GM19023 (cell line): Measurements from ENCODE around the gene FOXRED2.
A peak's percentile ranks its signal among the peaks of the same experiment; 100 is the strongest.
"Not testable (repeated sequence)": the region's sequence is repeated elsewhere in the genome, so short reads cannot be mapped to it uniquely, and the experiment has no call there.

Experiments used
- ATAC-seq: cut with Tn5 transposase; IDR thresholded peaks from one replicate; pipeline ENCODE4 v1.9.1; 2021; ENCODE audit warnings: mild to moderate bottlenecking, moderate library complexity; ENCODE audit not compliant: unreplicated experiment

Gene FOXRED2

GRCh38 chr22:36506637-36507517 is at the start of gene FOXRED2:
TSS of gene FOXRED2 (minus strand) at chr22:36507040. CDS start at chr22:36506422, 618 bp downstream.
- peak; percentile 83 for ATAC-seq

DNA sequence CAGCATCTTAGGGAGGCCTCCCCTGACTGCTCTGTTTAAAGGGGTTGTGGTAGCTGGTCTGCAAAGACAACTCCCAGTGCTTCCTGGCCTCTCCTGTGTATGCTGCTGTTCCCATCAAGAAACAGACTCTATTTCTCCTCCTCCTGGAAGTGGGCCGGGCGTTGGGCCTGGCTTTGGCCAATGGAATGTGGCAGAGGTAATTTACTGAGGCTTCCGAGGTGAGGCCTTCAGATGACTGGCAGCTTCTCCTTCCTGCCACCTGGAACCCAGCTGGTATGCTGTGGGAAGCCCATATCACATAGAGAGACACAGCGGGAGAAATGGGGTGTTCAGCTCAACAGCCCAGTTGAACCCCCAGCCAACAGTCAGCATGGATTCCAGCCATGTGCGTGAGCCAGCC is 47.3 kb upstream of the FOXRED2 start:
- no peak for ATAC-seq

GRCh38 chr22:36552289-36552688 is 45.4 kb upstream of the FOXRED2 start:
- no peak for ATAC-seq

- ATAC-seq = no peak
Observed at GRCh38 chr22:36550701-36551495, 44.1 kb upstream of the FOXRED2 start.

GRCh38 chr22:36549033-36549432 is 42.2 kb upstream of the FOXRED2 start:
- no peak for ATAC-seq

DNA sequence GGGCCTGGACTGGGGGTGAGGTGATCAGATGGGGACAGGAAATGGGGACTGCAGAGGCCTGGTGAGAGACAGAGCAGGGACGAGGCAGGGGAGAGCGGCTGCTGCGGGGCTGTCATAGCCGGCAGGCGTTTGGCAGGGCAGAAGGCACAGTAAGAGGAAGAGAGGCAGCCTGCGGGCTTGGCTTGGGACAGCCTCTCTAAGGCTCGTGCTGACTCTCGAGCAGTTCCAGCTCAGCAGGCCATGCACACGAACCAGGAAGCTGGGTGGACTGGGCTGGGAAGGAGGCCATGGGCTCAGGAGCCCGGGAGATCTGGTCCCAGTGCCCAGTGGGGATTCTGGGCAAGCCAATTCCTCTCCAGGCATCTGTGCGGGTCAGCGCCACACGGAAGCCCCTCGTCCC is 41.8 kb upstream of the FOXRED2 start:
- no peak for ATAC-seq

DNA sequence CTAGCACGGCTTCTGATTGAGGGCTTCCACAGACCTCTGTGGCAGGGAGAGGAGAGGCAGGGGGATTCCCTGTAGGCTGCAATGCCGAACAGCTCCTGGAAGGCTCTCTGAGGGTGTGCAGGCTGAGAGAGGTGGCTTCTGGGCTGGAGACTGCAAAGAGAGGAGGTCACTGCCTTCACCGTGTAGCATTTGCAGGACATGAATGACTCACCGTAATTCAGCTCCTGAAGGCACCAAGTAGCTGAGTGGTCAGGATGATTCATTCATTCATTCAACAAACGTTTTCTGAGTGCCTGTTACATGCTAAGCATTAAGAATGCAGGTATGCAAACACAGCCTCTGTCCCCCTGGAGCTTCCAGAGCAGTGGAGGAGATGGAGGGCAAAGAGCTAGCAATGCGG is 40.1 kb upstream of the FOXRED2 start:
- ATAC-seq = no peak

DNA sequence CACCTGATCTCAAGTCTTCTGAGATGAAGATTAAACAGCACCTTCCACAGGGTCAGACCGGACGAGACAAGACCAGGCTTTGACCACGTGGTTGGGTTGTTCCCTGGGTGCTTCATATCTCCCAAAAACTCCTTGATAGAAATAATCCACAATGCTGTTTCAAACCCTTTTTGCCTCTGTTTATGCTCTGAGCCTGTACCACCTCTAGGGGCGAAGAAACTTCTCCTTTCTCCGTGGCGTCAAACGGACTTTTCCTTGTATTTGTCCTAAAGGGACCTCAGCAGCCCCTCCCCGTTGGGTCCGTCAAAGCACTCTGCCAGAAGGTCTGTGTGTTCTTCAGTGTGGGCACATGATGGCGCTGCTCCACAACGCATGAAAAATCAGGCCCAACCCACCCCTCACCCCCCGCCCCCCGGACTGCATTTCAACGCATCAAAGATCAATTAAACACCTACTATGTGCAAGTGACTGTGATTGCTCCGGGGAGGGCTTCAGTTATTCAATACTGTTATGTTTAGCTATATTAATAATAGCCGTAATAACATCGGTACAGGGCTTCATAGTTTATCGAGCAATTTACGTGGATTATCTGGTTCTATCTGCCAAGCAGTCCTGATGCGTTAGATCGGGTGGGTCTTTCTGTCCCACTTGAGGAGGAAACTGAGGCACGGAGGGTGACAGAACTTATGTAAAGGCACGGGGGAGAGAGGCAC is 39.4 kb upstream of the FOXRED2 start:
- no peak for ATAC-seq

GRCh38 chr22:36544107-36544620 is 37.3 kb upstream of the FOXRED2 start:
- ATAC-seq = no peak

- no peak for ATAC-seq
Observed at GRCh38 chr22:36541831-36542411, 35.1 kb upstream of the FOXRED2 start.

DNA sequence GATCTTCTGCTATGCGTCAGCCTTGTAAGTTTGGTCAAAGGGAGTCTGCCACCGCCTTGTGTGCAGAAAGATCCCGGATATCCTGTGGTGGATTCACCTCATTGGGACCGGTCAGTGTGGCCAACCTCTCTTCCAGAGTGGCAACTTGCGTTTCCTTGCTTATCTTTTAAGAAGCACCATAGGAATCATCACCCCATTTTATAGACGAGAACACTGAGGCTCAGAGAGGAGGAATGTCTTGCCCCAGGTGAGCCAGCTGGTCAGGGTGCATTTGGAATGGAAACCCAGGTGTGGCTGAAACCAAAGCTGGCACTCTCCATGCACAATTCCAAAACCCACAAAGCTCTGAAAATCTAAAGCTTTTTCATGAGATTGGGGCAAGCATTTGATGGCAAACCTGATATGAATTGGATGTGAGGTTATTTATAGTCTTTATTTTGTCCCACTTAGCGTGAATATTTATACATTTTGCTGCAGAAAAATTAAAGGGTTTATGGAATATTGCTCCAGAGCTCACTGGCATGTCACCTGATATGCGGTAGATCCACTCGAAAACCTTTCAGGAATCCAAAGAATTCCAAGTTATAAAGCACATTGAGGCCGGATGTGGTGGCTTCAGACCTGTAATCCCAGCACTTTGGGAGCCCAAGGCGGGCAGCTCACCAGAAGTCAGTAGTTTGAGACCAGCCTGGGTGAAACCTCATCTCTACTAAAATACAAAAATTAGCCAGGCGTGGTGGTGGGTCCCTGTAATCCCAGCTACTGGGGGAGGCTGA is 34.2 kb upstream of the FOXRED2 start:
- no peak for ATAC-seq

GRCh38 chr22:36538529-36538928 is 31.7 kb upstream of the FOXRED2 start:
- ATAC-seq = no peak

DNA sequence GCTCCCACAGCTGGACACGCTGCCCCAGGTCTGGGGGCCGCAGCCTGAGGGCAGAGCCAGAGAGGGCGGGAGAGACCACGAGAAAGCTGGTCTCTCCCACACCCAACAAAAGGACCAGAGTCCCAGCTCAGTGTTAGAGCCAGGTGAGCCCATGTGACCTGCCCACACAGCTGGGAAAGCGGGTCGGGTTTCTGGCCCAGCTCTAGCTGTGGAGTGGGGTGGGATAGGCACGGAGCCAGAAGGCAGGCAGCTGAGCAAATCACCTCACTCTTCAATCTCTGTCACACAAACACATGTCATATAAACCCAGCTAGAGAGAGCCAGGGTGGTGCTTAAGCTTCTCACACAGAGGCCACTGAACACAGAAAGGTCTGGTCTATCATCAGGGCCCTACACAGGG is 29.9 kb upstream of the FOXRED2 start:
- no peak for ATAC-seq

DNA sequence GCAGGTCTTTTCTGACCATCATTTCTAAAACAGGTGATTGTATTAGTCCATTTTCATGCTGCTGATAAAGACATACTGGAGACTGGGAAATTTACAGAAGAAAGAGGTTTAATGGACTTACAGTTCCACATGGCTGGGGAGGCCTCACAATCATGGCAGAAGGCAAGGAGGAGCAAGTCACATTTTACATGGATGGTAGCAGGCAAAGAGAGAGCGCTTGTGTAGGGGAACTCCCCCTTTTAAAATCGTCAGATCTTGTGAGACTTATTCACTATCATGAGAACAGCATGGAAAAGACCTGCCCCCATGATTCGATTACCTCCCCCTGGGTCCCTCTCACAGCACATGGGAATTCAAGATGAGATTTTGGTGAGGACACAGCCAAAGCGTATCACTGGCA is 26.5 kb upstream of the FOXRED2 start:
- ATAC-seq = not testable (repeated sequence)

GRCh38 chr22:36532466-36532865 is 25.6 kb upstream of the FOXRED2 start:
- no peak for ATAC-seq

DNA sequence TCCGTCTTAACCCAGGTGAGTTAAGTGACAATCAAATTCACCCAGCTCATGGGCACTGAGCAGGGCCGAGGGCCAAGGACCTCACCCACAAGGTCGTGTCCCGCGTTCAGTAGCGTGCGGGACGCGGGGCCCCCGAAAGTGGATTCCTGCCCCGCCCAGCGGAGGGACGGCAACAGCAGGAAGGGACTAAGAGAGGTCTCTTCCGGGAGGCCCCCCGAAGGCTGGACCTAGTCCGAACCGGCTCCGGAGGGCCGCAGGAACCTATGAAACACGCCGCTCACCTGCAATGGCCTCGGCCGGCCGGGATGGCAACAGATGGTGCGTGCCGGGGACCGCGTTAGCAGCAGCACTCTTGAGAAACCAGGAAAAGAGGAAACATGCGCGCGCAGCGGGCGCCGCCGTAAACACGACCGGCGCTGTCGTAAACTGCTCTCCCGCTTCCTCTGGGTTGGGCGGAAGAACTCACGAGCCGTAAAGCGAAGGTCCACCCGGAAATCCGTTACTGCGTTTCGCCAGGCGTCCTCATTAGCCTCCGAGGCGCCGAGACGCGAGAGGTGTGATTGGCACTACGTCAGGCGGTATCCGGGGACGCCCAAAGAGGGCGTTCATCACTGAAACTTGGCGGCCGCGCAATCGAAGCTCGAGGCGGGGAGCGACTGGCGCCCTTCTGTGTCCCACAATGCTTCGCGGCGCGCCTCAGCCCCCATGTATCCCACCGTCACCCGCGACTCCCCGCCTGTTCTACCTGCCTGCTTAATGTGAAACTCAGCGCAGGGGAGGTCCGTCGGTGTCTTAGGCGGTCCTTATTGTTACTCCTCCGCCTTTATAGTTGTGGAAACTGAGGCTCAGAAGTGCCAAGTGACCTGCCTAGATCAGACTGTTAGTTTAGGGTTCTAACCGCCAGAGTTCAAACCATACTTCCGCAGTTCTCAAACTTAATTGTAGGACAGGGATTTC is 22.2 kb upstream of the FOXRED2 start, which contains the start of gene EIF3D:
Gene EIF3D (minus strand): TSS at position 372 of the 957 bp plus-strand sequence. CDS start 3,045 bp downstream, outside the sequence.
- ATAC-seq = peak; percentile 88

DNA sequence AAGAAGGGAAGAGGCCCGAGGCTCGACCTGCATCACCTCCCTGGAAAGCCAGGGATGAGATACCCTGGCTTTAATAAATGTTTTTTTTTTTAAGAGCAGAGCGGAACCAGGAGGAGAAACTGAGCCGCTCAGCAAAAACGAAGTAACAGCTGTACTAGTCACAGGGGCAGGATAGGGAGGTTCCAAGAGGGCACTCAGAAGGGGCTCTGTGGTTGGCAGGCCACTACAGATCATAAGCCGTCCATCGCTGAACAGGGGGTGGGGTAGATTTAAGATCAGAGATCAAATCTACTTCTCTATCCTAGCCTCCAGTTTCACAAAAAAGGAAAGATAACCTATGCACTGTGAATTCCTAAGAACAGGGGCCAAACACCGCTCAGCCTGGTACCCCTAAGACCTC is 21.5 kb upstream of the FOXRED2 start:
- no peak for ATAC-seq

DNA sequence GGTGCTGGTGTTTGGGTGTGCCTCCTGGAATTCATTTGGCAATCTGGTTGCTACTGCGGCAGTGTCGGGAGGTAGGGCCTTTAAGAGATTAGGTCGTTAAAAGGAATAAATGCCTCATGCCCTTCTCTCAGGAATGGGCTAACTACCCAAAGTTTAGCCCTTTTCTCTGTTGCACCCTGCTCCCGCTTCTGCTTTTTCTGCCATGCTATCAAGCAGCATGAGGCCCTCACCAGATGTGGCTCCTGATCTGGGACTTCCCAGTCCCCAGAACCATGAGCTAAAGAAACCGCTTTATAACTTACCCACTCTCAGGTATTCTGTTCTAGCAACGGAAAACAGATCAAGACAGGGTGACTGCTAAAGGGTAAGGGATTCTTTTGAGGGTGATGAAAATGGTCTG is 15.8 kb upstream of the FOXRED2 start:
- ATAC-seq = no peak

DNA sequence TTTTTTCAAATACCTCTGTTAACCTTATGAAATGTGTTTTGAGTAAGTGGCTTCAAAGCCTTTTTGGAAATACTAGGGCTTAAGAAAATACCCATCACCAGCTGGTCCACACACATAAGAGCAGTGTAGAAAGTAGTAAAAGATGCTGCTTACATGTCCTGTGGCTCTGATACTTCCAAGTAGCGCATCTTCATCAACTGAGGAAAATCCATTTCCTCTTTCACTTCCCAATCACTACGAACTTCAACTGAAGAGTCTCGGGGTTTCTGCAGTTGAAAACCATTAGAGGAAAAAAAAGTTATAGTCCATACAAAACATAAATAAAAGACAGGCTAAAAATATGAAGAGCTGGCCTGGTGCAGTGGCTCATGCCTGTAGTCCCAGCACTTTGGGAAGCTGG is 13.6 kb upstream of the FOXRED2 start:
- ATAC-seq = no peak
